ENCODE results near the gene ZEB1. TPM values are rescaled to one million over a fixed set of nuclear protein-coding genes. Genes with fewer than 3 reads are reported as not detected.

ZEB1 gene
- total and polyA plus RNA-seq, 12 donors, result 10.6 to 125 (median 96.4) TPM

GRCh38 chr10:31479752-31480151 is 160.7 kb downstream of the ZEB1 start:
- no peak overlapping the region for H3K27ac ChIP-seq
- H3K4me3 ChIP-seq, result no peak overlapping the region
- H3K4me1 ChIP-seq, result peaks cover 0 to 6% (median 0%) of the 10 kb centered on the region in 9 donors
- no peaks in the 10 kb centered on the region for H3K27me3 ChIP-seq
- H3K36me3 ChIP-seq, result peaks cover 0 to 8% (median 0%) of the 10 kb centered on the region in 9 donors
- ATAC-seq (no peak), DNase-seq (no peak)
- intact Hi-C loops (cut with DNase I), result loop anchor here in 3 of 10 donors (10.0 kb wide), 2 partner anchors 155 to 325 kb away; no protein-coding TSS in a partner anchor
- TF ChIP-seq, protein P1, sequence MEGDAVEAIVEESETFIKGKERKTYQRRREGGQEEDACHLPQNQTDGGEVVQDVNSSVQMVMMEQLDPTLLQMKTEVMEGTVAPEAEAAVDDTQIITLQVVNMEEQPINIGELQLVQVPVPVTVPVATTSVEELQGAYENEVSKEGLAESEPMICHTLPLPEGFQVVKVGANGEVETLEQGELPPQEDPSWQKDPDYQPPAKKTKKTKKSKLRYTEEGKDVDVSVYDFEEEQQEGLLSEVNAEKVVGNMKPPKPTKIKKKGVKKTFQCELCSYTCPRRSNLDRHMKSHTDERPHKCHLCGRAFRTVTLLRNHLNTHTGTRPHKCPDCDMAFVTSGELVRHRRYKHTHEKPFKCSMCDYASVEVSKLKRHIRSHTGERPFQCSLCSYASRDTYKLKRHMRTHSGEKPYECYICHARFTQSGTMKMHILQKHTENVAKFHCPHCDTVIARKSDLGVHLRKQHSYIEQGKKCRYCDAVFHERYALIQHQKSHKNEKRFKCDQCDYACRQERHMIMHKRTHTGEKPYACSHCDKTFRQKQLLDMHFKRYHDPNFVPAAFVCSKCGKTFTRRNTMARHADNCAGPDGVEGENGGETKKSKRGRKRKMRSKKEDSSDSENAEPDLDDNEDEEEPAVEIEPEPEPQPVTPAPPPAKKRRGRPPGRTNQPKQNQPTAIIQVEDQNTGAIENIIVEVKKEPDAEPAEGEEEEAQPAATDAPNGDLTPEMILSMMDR (IDR thresholded peaks at IDR 0.05), result no peak
- H3K9me3 ChIP-seq, result peaks cover 0 to 33% (median 14%) of the 10 kb centered on the region in 11 donors

- peaks cover 0 to 7% (median 0%) of the 10 kb centered on the region in 9 donors for H3K36me3 ChIP-seq
- TF ChIP-seq, protein P1 (IDR thresholded peaks at IDR 0.05), result no peak
- 78 to 88% methylated on average over 2 of the region's 2 CpGs for WGBS, 2 donors
- no peak overlapping the region for H3K4me3 ChIP-seq
- H3K27me3 ChIP-seq, result no peaks in the 10 kb centered on the region
- ATAC-seq (no peak), DNase-seq (no peak)
- no peak overlapping the region for H3K27ac ChIP-seq
- intact Hi-C loops (cut with DNase I), result loop anchor here in 3 of 10 donors (10.0 kb wide), 2 partner anchors 159 to 321 kb away; no protein-coding TSS in a partner anchor
- peaks cover 0 to 6% (median 0%) of the 10 kb centered on the region in 9 donors for H3K4me1 ChIP-seq
- H3K9me3 ChIP-seq, result peaks cover 0 to 34% (median 0%) of the 10 kb centered on the region in 11 donors
Measured at GRCh38 chr10:31483546-31483945, 164.5 kb downstream of the ZEB1 start.

DNA sequence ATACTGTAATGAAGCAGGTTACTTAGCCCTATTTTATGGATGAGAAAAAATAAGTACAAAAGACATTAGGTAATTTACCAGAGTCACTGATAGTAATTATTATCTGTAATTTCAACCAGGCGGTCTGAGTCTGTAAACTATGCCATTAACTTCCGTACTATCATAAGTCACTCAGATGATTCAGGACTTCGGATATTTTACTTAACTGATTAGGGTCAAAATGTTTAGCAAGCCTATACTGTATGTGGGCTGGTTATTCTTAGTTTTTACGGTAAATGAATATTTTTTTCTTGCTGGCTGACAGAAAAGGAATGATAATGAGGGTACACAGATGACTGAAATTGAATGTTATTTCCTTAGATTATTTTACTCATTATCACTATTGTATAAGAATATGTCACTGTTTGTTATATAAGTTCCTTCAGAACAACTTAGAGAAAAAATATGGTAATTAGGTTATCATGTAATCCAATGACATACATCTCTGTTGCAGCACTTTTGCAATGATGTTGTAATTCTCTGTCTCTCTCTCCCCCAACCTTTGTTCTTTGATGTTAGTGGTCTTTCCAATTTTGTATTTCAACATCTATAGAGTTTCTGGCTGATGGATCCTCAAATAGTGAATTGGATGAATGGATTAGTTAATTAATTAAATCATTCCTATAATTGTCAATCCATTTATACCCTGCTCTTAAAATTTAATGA is 165.6 kb downstream of the ZEB1 start:
- Histone ChIP-seq H3K36me3 (peaks cover 0 to 7% (median 0%) of the 10 kb centered on the region in 9 donors), H3K9me3 (peaks cover 0 to 42% (median under 1%) of the 10 kb centered on the region in 11 donors), H3K27ac (no peak overlapping the region), H3K4me3 (no peak overlapping the region), H3K27me3 (no peaks in the 10 kb centered on the region), H3K4me1 (peaks cover 0 to 6% (median 0%) of the 10 kb centered on the region in 9 donors)
- intact Hi-C loops (cut with DNase I), result loop anchor here in 6 of 10 donors (5.0 to 10.0 kb wide), 5 partner anchors 157 to 702 kb away; no protein-coding TSS in a partner anchor
- DNase-seq, result no peak
- ATAC-seq, result no peak
- WGBS, 2 donors, result 80 to 83% methylated on average over 4 of the region's 4 CpGs
- TF ChIP-seq, protein P1 (IDR thresholded peaks at IDR 0.05), result no peak

- intact Hi-C loops (cut with DNase I), result loop anchor here in 7 of 10 donors (1.0 to 10.0 kb wide), 9 partner anchors 174 to 764 kb away; partner anchors contain the start of gene ZNF438 (in 3 of the 7)
- Histone ChIP-seq H3K9me3 (peaks cover 0 to 51% (median 10%) of the 10 kb centered on the region in 11 donors), H3K36me3 (peaks cover 0 to 6% (median 0%) of the 10 kb centered on the region in 9 donors), H3K4me3 (no peak overlapping the region), H3K27ac (no peak overlapping the region), H3K4me1 (no peaks in the 10 kb centered on the region), H3K27me3 (no peaks in the 10 kb centered on the region)
- peak in 6 of 8 donors; percentile 41 to 65 (median 51) for ATAC-seq
- 99 to 100% methylated on average over 1 of the region's 1 CpG for WGBS, 2 donors
- TF ChIP-seq, protein P1 (IDR thresholded peaks at IDR 0.05), result peak; percentile 27 to 68 (median 60)
- DNase-seq, result peak in 1 of 2 donors; percentile 23
Measured at GRCh38 chr10:31490858-31491504, 172.0 kb downstream of the ZEB1 start.

Measured in heart right ventricle (tissue), 16 donors.